ENCODE results near the gene SDHA.
"Not testable (repeated sequence)": the region's sequence is repeated elsewhere in the genome, so short reads cannot be mapped to it uniquely, and the experiment has no call there.

The SDHA gene

GRCh38 chr5:223791-224190, 5.7 kb downstream of the SDHA start:
- Histone ChIP-seq H3K9ac (ENCODE audit: low read length) (no peak overlapping the region), H3F3A (ENCODE audit: insufficient read depth) (no peaks in the 10 kb centered on the region; the same call in 1 of the 2 replicates), H4K20me1 (ENCODE audit: low read depth, low read length) (peaks cover 16% of the 10 kb centered on the region; the same call in 1 of the 2 replicates), H3K27me3 (ENCODE audit: low read length) (no peaks in the 10 kb centered on the region), H3K36me3 (ENCODE audit: low read length) (peaks cover 9% of the 10 kb centered on the region; the same call in 1 of the 2 replicates), H3K9me3 (ENCODE audit: insufficient read depth, low read length) (no peaks in the 10 kb centered on the region), H3K9me2 (replicated peaks; ENCODE audit: insufficient read depth, low read length) (no peaks in the 10 kb centered on the region), H3K79me2 (ENCODE audit: insufficient read depth, low read length) (peaks cover 56% of the 10 kb centered on the region), H2AFZ (ENCODE audit: low read depth, low read length, severe bottlenecking) (no peak overlapping the region), H3K4me3 (ENCODE audit: insufficient read depth, low read length, poor library complexity, severe bottlenecking) (no peak overlapping the region), H3K4me2 (ENCODE audit: low read depth, low read length, poor library complexity, severe bottlenecking) (no peak overlapping the region), H3K27ac (ENCODE audit: low read depth, low read length) (no peak overlapping the region)
- TF ChIP-seq EZH2phosphoT487 (conservative IDR thresholded peaks at IDR 0.05; ENCODE audit: low read length), result no peak
- TF ChIP-seq CTCF (IDR thresholded peaks at IDR 0.05; ENCODE audit: insufficient read depth, low read length, poor library complexity, severe bottlenecking), result no peak

GRCh38 chr5:225334-225733, 7.2 kb downstream of the SDHA start:
- no peak overlapping the region for H3K4me3 ChIP-seq (ENCODE audit: insufficient read depth, low read length, poor library complexity, severe bottlenecking)
- peaks cover 9% of the 10 kb centered on the region; the same call in 1 of the 2 replicates for H3K36me3 ChIP-seq (ENCODE audit: low read length)
- H3K9me3 ChIP-seq (ENCODE audit: insufficient read depth, low read length), result no peaks in the 10 kb centered on the region
- H2AFZ ChIP-seq (ENCODE audit: low read depth, low read length, severe bottlenecking), result no peak overlapping the region
- TF ChIP-seq CTCF (IDR thresholded peaks at IDR 0.05; ENCODE audit: insufficient read depth, low read length, poor library complexity, severe bottlenecking) (no peak), EZH2phosphoT487 (conservative IDR thresholded peaks at IDR 0.05; ENCODE audit: low read length) (no peak)
- H3K9me2 ChIP-seq (replicated peaks; ENCODE audit: insufficient read depth, low read length), result no peaks in the 10 kb centered on the region
- no peak overlapping the region for H3K9ac ChIP-seq (ENCODE audit: low read length)
- H3K4me2 ChIP-seq (ENCODE audit: low read depth, low read length, poor library complexity, severe bottlenecking), result no peak overlapping the region
- no peaks in the 10 kb centered on the region; the same call in 1 of the 2 replicates for H3F3A ChIP-seq (ENCODE audit: insufficient read depth)
- 0 out of 2 replicates have a peak, but pooled peaks cover 5% of the 10 kb centered on the region for H4K20me1 ChIP-seq (ENCODE audit: low read depth, low read length)
- peaks cover 41% of the 10 kb centered on the region for H3K79me2 ChIP-seq (ENCODE audit: insufficient read depth, low read length)
- H3K27me3 ChIP-seq (ENCODE audit: low read length), result no peaks in the 10 kb centered on the region
- H3K27ac ChIP-seq (ENCODE audit: low read depth, low read length), result no peak overlapping the region

- H4K20me1 ChIP-seq (ENCODE audit: low read depth, low read length), result not testable (repeated sequence)
These were observed 9.3 kb downstream of the SDHA start for GRCh38 chr5:227375-227774.

GRCh38 chr5:228886-229285, 10.8 kb downstream of the SDHA start:
- H3K36me3 ChIP-seq (ENCODE audit: low read length), result peaks cover 9% of the 10 kb centered on the region; the same call in 1 of the 2 replicates
- H3K27ac ChIP-seq (ENCODE audit: low read depth, low read length), result no peak overlapping the region
- H2AFZ ChIP-seq (ENCODE audit: low read depth, low read length, severe bottlenecking), result no peak overlapping the region
- H3F3A ChIP-seq (ENCODE audit: insufficient read depth), result no peaks in the 10 kb centered on the region; the same call in 1 of the 2 replicates
- H3K9me3 ChIP-seq (ENCODE audit: insufficient read depth, low read length), result no peaks in the 10 kb centered on the region
- no peaks in the 10 kb centered on the region for H4K20me1 ChIP-seq (ENCODE audit: low read depth, low read length)
- H3K9me2 ChIP-seq (replicated peaks; ENCODE audit: insufficient read depth, low read length), result no peaks in the 10 kb centered on the region
- H3K4me2 ChIP-seq (ENCODE audit: low read depth, low read length, poor library complexity, severe bottlenecking), result no peak overlapping the region
- no peaks in the 10 kb centered on the region for H3K27me3 ChIP-seq (ENCODE audit: low read length)
- no peak overlapping the region for H3K4me3 ChIP-seq (ENCODE audit: insufficient read depth, low read length, poor library complexity, severe bottlenecking)
- 0 out of 2 replicates have a peak, but pooled peaks cover 5% of the 10 kb centered on the region for H3K79me2 ChIP-seq (ENCODE audit: insufficient read depth, low read length)
- TF ChIP-seq CTCF (IDR thresholded peaks at IDR 0.05; ENCODE audit: insufficient read depth, low read length, poor library complexity, severe bottlenecking) (no peak), EZH2phosphoT487 (conservative IDR thresholded peaks at IDR 0.05; ENCODE audit: low read length) (no peak)
- no peak overlapping the region for H3K9ac ChIP-seq (ENCODE audit: low read length)

More at GRCh38 chr5:227375-227774, 9.3 kb downstream of the SDHA start:
- H3K9ac ChIP-seq (ENCODE audit: low read length); H3F3A ChIP-seq (ENCODE audit: insufficient read depth); H3K27ac ChIP-seq (ENCODE audit: low read depth, low read length); H3K9me3 ChIP-seq (ENCODE audit: insufficient read depth, low read length); H3K36me3 ChIP-seq (ENCODE audit: low read length); H2AFZ ChIP-seq (ENCODE audit: low read depth, low read length, severe bottlenecking); H3K27me3 ChIP-seq (ENCODE audit: low read length); H3K9me2 ChIP-seq (replicated peaks; ENCODE audit: insufficient read depth, low read length); H3K4me3 ChIP-seq (ENCODE audit: insufficient read depth, low read length, poor library complexity, severe bottlenecking); H3K4me2 ChIP-seq (ENCODE audit: low read depth, low read length, poor library complexity, severe bottlenecking): not testable (repeated sequence)
- H3K79me2 ChIP-seq (ENCODE audit: insufficient read depth, low read length), result peaks cover 20% of the 10 kb centered on the region

Data from SU-DHL-6 (cell line).